ENCODE measurements around the gene LIN7A. TPM values are rescaled to one million over a fixed set of nuclear protein-coding genes. Genes with fewer than 3 reads are reported as not detected.

The LIN7A gene
- total RNA-seq, 1 experiment from 2014 or later, result 16.2 TPM

DNA sequence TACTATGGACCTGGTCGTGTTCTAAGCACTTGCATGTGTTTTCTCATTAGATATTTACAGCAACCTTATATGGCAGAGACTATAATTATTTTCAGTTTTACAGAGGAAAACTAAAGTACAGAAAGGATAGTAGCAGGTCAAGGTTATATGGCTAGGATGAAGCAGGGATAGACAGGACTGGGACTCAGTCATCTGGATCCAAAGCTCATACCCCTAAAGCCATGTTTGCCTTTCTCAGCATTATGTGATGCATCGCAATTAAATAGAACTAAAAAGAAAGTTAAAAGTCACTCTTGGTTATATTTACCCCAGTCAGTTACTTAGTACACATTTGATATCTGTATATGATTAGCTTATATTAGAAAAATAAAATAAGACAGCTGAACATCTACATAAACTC lies 13.3 kb downstream of the LIN7A start:
- TF ChIP-seq, protein P1, sequence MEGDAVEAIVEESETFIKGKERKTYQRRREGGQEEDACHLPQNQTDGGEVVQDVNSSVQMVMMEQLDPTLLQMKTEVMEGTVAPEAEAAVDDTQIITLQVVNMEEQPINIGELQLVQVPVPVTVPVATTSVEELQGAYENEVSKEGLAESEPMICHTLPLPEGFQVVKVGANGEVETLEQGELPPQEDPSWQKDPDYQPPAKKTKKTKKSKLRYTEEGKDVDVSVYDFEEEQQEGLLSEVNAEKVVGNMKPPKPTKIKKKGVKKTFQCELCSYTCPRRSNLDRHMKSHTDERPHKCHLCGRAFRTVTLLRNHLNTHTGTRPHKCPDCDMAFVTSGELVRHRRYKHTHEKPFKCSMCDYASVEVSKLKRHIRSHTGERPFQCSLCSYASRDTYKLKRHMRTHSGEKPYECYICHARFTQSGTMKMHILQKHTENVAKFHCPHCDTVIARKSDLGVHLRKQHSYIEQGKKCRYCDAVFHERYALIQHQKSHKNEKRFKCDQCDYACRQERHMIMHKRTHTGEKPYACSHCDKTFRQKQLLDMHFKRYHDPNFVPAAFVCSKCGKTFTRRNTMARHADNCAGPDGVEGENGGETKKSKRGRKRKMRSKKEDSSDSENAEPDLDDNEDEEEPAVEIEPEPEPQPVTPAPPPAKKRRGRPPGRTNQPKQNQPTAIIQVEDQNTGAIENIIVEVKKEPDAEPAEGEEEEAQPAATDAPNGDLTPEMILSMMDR (IDR thresholded peaks at IDR 0.05; ENCODE audit: insufficient read depth in 1 of 2, low read depth in 1 of 2, low read length in 1 of 2, severe bottlenecking in 1 of 2, unreplicated experiment in 1 of 2), result no peak
- H3K9me3 ChIP-seq, result peaks cover 3% of the 10 kb centered on the region; the same call in 1 of the 2 replicates
- H3K4me3 ChIP-seq (ENCODE audit: low read depth, low read length), result no peak overlapping the region
- intact Hi-C loops (cut with micrococcal nuclease; ENCODE audit: unreplicated experiment), result no loop called here
- H3K4me1 Mint-ChIP-seq (ENCODE audit: low read depth, unreplicated experiment), result peaks cover 12% of the 10 kb centered on the region
- ChIA-PET CTCF (no interaction called here), POLR2A (no interaction called here)
- peaks cover 5% of the 10 kb centered on the region for H3K36me3 Mint-ChIP-seq (ENCODE audit: insufficient read depth, unreplicated experiment)
- H3K27me3 ChIP-seq (replicated peaks; ENCODE audit: control insufficient read depth, insufficient read depth, low read length), result no peaks in the 10 kb centered on the region
- H3K27ac Mint-ChIP-seq (ENCODE audit: unreplicated experiment), result no peak overlapping the region
- no peaks in the 10 kb centered on the region for H3K27me3 Mint-ChIP-seq (ENCODE audit: insufficient read depth, unreplicated experiment)
- no peaks in the 10 kb centered on the region for H3K36me3 ChIP-seq (ENCODE audit: control insufficient read depth, insufficient read depth, low read length)
- no TSS peak for BruUV-seq (replicated peaks)
- peaks cover 18% of the 10 kb centered on the region for H3K4me1 ChIP-seq
- no peak for DNase-seq
- H3K9me3 Mint-ChIP-seq (ENCODE audit: unreplicated experiment), result no peaks in the 10 kb centered on the region
- no peak overlapping the region for H3K4me3 Mint-ChIP-seq (ENCODE audit: unreplicated experiment)

DNA sequence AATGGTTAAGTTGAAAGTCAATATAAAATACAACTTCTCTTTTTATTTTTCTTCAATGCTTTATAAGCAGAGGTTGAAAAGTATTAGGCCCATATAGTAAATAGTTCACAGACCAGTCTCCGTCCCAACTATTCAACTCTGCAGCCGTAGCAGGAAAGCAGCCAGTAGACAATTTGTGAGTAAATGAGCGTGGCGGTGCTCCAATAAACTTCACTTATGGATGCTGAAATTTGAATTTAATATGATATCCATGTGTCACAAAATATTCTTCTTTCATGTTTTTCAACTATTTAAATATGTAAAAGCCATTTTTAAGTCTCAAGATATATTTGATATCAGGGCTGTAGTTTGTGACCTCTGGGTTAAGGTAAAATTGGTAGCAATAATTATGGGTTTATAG lies 17.7 kb downstream of the LIN7A start:
- H3K27me3 Mint-ChIP-seq (ENCODE audit: insufficient read depth, unreplicated experiment), result no peaks in the 10 kb centered on the region
- no peaks in the 10 kb centered on the region for H3K9me3 Mint-ChIP-seq (ENCODE audit: unreplicated experiment)
- TF ChIP-seq, protein P1 (IDR thresholded peaks at IDR 0.05; ENCODE audit: insufficient read depth in 1 of 2, low read depth in 1 of 2, low read length in 1 of 2, severe bottlenecking in 1 of 2, unreplicated experiment in 1 of 2), result no peak
- Histone ChIP-seq H3K4me1 (peaks cover 3% of the 10 kb centered on the region), H3K9me3 (no peaks in the 10 kb centered on the region; the same call in 1 of the 2 replicates), H3K36me3 (ENCODE audit: control insufficient read depth, insufficient read depth, low read length) (no peaks in the 10 kb centered on the region), H3K4me3 (ENCODE audit: low read depth, low read length) (no peak overlapping the region), H3K27me3 (replicated peaks; ENCODE audit: control insufficient read depth, insufficient read depth, low read length) (no peaks in the 10 kb centered on the region)
- ChIA-PET CTCF (no interaction called here), POLR2A (no interaction called here)
- intact Hi-C loops (cut with micrococcal nuclease; ENCODE audit: unreplicated experiment), result no loop called here
- H3K4me1 Mint-ChIP-seq (ENCODE audit: low read depth, unreplicated experiment), result peaks cover 5% of the 10 kb centered on the region
- BruUV-seq (replicated peaks), result no TSS peak
- no peaks in the 10 kb centered on the region for H3K36me3 Mint-ChIP-seq (ENCODE audit: insufficient read depth, unreplicated experiment)
- no peak for DNase-seq
- no peak overlapping the region for H3K27ac Mint-ChIP-seq (ENCODE audit: unreplicated experiment)
- no peak overlapping the region for H3K4me3 Mint-ChIP-seq (ENCODE audit: unreplicated experiment)

DNA sequence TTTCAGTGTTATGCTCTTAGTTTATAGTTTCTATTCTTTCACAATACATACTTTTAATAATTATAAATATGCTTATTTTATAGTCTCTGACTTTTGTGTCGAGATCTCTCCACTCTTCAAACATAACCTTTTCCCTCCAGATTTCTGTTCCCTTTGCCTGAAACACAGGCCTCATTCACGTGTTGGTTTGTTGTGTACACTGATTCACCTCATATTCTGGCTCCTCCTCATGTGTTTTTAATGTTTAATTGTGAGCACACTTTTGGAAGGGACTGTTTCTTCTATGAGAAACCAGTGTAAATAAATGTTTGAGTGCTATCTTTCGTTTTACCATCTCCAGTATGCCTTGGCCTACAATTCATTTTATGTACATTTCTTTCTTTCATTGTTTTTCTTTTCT lies 20.1 kb downstream of the LIN7A start:
- Mint-ChIP-seq H3K4me1 (ENCODE audit: low read depth, unreplicated experiment) (peaks cover 13% of the 10 kb centered on the region), H3K36me3 (ENCODE audit: insufficient read depth, unreplicated experiment) (no peaks in the 10 kb centered on the region), H3K27ac (ENCODE audit: unreplicated experiment) (no peak overlapping the region), H3K27me3 (ENCODE audit: insufficient read depth, unreplicated experiment) (no peaks in the 10 kb centered on the region), H3K9me3 (ENCODE audit: unreplicated experiment) (no peaks in the 10 kb centered on the region), H3K4me3 (ENCODE audit: unreplicated experiment) (no peak overlapping the region)
- no peaks in the 10 kb centered on the region; the same call in 1 of the 2 replicates for H3K9me3 ChIP-seq
- no peaks in the 10 kb centered on the region; the same call in 1 of the 2 replicates for H3K4me1 ChIP-seq
- intact Hi-C loops (cut with micrococcal nuclease; ENCODE audit: unreplicated experiment), result no loop called here
- no TSS peak for BruUV-seq (replicated peaks)
- ChIA-PET POLR2A (no interaction called here), CTCF (no interaction called here)
- DNase-seq, result no peak
- H3K4me3 ChIP-seq (ENCODE audit: low read depth, low read length), result no peak overlapping the region
- TF ChIP-seq, protein P1 (IDR thresholded peaks at IDR 0.05; ENCODE audit: insufficient read depth in 1 of 2, low read depth in 1 of 2, low read length in 1 of 2, severe bottlenecking in 1 of 2, unreplicated experiment in 1 of 2), result no peak
- no peaks in the 10 kb centered on the region; the same call in 1 of the 2 replicates for H3K27me3 ChIP-seq (replicated peaks; ENCODE audit: control insufficient read depth, insufficient read depth, low read length)
- H3K36me3 ChIP-seq (ENCODE audit: control insufficient read depth, insufficient read depth, low read length), result no peaks in the 10 kb centered on the region
